Activated effector memory CD4-positive, alpha-beta T cell treated with anti-CD3 and anti-CD28 coated beads, Interleukin-2, amount 50 U/mL, for 16 hours (primary cell): ENCODE results near the gene KMT5B.

ENCODE experiments used
- DNase-seq: peaks from one replicate; pipeline ENCODE4 v3.0.0-alpha.2; 2020

Gene KMT5B

DNA sequence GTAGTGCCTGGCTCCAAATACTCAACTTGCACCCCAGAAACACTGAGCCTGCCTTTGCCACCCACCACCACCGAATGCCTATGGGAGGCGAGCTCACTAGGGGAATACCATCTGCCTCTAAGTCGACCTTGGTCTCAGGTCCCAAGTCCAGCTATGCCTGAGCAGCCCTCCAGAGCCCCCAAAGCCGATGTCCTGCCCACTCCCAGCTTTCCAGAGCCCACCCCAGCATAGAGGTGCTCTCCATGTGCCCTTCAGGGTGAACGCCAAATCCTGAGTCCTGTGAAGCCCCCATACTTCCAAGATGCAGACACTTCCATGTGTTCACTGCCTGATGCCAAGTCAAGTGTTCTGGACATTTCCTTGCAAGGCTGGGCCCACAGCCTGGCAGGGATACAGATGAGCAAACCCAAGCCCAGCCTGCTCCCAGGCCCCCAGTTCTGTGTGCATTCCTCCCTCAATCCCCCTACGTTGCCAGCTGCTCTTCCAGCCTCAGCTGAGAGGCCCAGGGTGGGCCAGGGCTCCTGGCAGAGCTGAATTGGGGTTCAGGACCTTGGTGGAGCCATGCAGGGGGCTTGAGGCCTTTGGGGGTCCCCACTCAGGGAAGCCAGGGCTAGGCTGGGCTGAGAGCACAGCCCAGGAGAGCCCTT, 2.6 kb upstream of the KMT5B start:
- DNase-seq = no peak

GRCh38 chr11:68215087-68215445, 2.0 kb upstream of the KMT5B start:
- DNase-seq = peak; percentile 77

- DNase-seq = no peak
Measured at GRCh38 chr11:68214173-68215086, 1.3 kb upstream of the KMT5B start.

DNA sequence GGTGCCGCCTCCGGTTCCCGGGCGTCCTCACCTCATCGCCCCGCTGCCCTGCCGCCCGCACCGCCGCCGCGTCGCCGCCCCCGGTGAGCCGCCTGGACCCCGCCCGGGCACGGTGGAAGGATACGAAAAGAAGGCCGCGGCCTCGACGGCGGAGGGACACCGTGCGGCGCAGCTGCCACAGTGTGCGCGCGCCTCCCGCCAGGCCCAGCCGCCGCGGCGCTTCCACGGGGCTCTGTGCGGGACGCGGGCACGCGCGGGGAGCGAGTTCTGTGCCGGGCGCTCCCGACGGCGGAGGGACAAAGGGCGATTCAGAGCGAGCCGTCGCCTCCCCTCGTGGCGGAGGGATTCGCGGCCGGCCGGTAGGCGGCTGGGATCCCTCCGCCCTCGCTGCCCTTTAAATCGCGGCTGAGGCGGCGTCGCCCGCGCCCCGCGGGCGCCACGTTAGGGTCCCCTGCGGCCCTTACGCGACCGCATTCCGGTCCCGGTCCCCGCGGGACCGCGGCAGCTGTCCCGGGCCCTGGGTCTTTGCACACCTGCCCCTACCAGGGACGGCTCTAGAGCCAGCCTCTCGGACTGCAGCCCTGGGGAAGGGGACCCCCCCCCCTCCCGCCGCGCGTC, 568 bp upstream of the KMT5B start:
- peak; percentile 92 for DNase-seq

GRCh38 chr11:68212421-68213134, 518 bp downstream of the KMT5B start:
- DNase-seq = peak; percentile 85

DNA sequence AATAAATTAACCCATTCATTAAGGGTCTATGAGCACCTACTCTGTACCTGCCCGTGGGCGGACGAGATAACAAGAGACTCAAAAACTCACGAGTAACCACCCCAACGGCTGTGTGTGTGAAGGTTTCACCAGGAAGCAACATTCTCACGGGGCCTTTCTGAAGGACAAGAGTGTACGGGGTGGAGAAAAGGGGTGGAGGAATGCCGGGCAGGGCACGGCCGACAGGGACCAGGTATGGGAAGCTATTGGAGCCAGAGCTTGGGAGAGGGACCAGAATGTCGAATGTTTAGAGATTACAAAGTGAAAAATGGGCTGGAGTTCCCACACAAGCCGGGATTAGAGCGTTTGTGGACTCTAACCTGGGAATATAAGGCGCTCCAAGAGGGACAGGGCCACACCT, 1.6 kb downstream of the KMT5B start:
- DNase-seq = no peak

DNA sequence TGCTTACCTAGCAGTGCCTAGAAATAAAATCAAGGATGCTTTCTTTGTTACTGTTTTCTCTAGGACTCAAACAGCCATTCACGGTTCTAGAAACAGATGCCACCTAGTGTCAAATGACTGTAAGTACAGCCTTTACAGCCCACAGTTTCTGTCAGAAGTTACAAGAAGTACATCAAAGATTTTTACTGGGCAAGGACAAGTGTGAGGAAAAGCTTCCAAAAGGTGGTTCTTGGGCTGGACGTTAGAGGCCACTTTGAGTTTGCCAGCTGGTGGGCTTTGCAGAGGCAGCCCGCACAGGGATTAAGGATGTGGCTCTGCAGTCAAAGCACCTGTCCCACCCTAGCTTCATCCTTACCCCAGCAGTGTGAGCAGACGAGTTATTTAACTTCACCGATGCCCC, 6.9 kb downstream of the KMT5B start:
- DNase-seq = no peak

DNA sequence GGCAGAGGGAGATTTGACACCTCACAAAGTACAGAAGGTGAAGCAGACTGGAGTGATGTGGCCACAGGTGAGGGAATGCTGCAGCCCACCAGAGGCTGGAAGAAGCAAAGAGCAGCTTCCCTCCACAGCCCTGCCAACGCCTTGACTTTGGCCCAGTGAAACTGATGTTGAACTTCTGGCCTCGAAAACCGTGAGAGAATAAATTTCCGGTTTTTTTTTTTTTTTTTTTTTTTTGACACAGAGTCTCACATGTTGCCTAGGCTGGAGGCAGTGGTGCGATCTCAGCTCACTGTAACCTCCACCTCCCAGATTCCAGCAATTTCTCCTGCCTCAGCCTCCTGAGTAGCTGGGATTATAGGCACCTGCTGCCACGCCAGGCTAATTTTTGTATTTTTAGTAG, 8.7 kb downstream of the KMT5B start:
- no peak for DNase-seq

GRCh38 chr11:68202165-68202564, 10.9 kb downstream of the KMT5B start:
- no peak for DNase-seq

- DNase-seq = no peak
Measured at GRCh38 chr11:68201492-68201891, 11.6 kb downstream of the KMT5B start.

- no peak for DNase-seq
Measured at GRCh38 chr11:68200639-68201038, 12.5 kb downstream of the KMT5B start.

DNA sequence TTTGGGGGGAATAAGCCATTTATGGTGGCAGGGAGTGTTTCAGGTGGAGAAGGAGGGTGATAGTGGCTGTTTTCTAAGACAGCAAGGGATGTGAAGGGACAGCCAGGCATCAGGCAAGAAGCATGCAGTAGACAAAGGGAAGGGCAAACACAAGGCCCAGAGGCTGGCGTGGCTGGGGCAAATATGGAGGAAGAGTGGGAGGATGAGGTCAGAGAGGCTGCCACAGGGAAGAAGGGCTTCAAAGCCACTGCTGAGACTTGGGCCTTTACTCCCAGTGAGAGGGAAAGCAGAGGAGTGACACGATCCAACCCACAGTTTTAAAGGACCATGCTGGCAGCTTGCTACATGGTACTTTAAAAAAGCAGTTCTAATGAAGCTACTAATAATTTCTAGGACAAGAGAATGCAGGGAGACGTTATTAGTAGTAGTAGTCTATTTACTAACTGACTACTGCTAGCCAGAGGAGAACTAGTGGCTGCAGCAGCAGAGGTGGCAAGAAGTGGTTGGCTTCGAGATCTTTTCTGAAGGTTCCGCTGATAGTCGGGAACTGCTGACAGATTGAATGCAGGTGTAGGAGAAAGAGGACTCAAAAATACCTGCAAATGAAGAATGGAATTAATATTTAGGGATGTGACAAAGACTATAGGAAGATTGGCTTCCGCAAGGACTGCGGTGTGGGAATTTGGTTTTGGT, 13.7 kb downstream of the KMT5B start:
- DNase-seq = no peak

- no peak for DNase-seq
Measured at GRCh38 chr11:68196219-68196618, 16.9 kb downstream of the KMT5B start.

- no peak for DNase-seq
Measured at GRCh38 chr11:68194675-68195294, 18.3 kb downstream of the KMT5B start.

- no peak for DNase-seq
Measured at GRCh38 chr11:68193018-68193417, 20.1 kb downstream of the KMT5B start.

DNA sequence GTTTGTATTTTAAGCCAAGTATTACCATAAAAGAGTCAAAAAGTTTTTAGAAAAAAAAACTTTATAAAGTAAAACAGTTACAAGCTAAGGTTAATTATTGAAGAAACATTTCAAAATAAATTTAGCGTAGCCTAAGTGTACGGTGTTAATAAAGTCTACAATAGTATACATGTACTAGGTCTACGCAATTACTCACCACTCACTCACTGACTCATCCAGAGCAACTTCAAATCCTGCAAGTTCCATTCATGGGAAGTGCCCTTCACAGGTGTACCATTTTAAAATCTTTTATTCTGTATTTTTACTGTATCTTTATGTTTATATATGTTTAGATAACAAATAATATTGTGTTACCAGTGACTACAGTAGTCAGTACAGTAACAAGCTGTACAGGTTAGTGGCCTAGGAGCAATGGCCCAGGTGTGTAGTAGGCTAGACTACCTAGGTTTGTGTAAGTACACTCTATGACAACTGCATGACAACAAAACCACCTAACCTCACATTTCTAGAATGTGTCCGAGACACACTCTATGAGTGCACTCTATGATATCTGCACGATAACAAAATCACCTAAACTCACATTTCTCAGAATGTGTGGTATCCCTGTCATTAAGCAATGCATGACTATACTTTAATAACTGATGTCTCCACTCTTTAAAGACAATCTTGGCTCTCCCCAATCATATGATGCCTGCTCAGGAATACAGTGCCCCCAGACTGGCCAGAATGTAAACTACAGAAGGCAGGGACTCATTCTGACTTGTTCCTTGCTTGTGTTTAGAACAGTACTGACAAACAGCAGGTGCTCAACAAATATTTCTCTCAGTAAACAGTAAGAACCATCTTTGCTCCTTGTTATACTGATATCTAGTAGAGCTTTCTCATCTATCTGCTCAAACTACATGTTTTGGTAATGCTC, 21.2 kb downstream of the KMT5B start:
- no peak for DNase-seq

- no peak for DNase-seq
Measured at GRCh38 chr11:68189888-68190287, 23.2 kb downstream of the KMT5B start.

GRCh38 chr11:68189082-68189481, 24.0 kb downstream of the KMT5B start:
- DNase-seq = no peak

DNA sequence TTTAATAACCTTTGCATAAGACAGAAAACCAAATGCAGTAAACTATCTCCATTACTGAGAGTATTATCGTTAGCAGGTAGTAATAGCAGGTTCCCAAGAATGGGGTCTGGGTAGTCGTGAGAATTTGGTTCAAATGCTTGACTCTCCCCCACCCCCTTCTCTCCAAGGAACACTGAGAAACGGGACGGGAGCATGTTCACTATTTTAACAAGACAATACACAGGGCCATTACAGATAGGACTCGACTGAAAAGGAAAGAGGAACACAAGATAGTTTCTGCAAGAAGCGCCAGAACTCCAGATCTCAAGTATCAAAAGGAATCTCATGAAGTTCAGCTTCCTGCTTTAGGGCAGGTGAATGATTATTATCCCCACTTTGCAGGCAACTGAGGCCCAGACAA, 27.0 kb downstream of the KMT5B start:
- no peak for DNase-seq

- no peak for DNase-seq
Measured at GRCh38 chr11:68181719-68182451, 31.2 kb downstream of the KMT5B start.
